ENCODE results near the gene ESYT2.

ESYT2 gene

DNA sequence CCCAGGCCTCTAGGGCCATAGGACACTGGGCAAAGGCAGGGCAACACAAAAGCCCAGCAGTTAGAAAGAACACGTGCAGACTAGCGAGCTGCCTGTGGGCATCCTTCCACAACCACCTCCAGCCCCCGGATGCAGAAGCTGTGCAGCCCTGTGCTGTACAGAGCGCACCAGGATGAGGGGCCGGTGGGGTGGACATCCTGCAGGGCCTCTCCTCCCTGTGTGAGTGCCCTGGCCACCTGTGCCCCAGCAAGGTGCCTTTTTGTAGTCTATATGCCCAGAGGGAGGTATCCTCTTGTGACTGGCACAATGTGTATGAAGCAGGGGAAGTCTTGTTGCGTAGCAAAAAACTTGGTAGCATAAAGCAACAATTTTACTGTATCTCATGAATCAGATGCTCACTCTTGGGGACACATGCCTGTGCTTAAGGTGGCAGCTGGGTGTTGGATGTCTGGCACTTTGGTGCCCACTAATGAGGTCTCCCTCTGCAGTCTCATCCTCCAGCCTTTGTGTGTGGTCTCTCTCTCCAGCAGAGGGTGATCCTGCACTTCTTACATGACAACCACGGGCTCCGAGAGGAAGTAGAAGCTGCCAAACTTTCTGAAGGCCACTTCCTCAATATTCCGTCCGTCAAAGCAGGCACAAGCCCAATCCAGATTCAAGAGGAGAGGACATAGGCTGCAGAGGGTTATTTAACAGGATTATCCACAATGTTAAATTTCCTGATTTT is 133.4 kb downstream of the ESYT2 start:
- DNase-seq (ENCODE audit: low read depth) = no peak

GRCh38 chr7:158695056-158695455 is 134.3 kb downstream of the ESYT2 start:
- DNase-seq (ENCODE audit: low read depth) = no peak

DNA sequence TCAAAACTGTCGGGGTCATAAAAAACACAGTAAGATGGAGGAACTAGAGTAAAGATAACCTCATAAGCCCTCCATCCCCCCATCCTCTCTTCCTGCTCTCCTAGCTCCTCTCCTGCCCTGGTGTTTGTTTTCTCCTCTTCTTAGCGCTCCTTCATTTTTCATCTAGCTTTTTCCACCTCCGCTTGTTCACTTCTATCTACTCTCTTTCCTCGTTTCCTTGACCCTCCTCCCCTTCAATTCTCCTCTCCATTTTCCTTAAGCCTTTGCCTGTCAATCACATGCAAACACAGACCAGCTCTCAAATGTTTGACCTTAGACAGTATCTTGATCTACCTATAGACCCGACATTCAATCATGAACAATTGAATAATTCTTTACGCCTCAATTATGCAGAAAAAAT is 134.7 kb downstream of the ESYT2 start:
- no peak for DNase-seq (ENCODE audit: low read depth)

DNA sequence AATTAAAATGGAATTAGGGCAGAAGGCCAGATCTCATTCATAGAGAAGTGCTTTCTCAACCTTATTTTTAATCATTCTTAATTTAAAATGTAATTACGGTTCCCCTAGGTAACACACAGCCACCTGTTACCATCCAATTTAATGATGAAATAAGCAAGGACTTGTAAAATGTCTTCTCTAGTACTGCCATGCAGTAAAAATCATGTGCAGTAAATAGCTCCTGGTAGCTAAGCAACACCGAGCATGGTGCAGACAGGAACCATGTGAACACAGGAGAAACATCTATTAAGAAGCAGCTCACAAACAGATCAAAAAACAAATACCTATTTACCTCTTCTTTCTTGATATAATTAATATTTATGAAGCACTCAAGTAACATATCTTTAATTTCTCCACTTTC is 139.8 kb downstream of the ESYT2 start:
- DNase-seq (ENCODE audit: low read depth) = no peak

GRCh38 chr7:158687406-158687805 is 141.9 kb downstream of the ESYT2 start:
- no peak for DNase-seq (ENCODE audit: low read depth)

- no peak for DNase-seq (ENCODE audit: low read depth)
These were observed 143.6 kb downstream of the ESYT2 start for GRCh38 chr7:158685693-158686092.

DNA sequence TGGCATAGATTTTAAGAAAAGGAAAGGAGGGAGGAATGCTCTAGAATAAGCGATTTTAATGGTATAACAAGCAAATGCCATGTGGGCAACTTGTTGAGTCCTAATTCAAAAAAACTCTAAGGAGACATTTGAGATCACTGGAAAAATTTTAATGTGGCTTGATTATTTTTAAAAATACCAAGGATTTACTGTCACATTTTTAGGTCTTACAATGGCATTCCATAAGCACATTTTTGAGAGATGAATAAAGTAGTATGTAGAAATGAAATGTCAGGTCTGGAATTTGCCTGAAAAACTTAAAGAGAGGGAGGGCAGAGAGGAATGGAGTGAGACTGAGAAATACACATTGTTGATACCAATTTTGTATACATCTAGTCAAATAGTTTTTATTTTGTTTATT is 145.0 kb downstream of the ESYT2 start:
- DNase-seq (ENCODE audit: low read depth) = no peak

- no peak for DNase-seq (ENCODE audit: low read depth)
These were observed 145.8 kb downstream of the ESYT2 start for GRCh38 chr7:158683541-158683940.

DNA sequence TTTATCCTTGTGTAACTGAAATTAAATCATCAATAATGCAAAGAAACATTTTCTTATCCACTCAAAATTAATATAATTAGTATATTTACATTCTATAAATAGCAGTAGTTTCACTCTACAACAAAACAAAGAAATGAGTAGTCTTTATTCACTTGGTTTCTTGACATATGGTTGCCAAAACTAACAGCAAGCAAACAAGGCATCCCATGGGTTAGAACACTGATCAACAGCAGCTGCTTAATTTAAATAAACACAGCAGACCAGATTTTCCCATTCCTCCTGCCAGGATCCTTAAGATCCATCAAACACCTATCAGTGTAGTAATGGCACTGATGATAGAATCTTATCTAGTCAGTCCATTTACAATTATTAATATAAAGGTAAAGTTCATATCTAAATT is 146.9 kb downstream of the ESYT2 start:
- DNase-seq (ENCODE audit: low read depth) = no peak
